Measurements from ENCODE around the gene KRTAP19-3.
"Not testable (repeated sequence)": the region's sequence is repeated elsewhere in the genome, so short reads cannot be mapped to it uniquely, and the experiment has no call there.

Gene KRTAP19-3

GRCh38 chr21:30491963-30492428 lies at the start of gene KRTAP19-3:
KRTAP19-3 (minus strand) TSS chr21:30492013; CDS start chr21:30491957, 56 bp downstream.
- TF ChIP-seq, protein P1, sequence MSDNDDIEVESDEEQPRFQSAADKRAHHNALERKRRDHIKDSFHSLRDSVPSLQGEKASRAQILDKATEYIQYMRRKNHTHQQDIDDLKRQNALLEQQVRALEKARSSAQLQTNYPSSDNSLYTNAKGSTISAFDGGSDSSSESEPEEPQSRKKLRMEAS (IDR thresholded peaks at IDR 0.05; ENCODE audit: low read depth, low read length): no peak
- TF ChIP-seq, protein P2, sequence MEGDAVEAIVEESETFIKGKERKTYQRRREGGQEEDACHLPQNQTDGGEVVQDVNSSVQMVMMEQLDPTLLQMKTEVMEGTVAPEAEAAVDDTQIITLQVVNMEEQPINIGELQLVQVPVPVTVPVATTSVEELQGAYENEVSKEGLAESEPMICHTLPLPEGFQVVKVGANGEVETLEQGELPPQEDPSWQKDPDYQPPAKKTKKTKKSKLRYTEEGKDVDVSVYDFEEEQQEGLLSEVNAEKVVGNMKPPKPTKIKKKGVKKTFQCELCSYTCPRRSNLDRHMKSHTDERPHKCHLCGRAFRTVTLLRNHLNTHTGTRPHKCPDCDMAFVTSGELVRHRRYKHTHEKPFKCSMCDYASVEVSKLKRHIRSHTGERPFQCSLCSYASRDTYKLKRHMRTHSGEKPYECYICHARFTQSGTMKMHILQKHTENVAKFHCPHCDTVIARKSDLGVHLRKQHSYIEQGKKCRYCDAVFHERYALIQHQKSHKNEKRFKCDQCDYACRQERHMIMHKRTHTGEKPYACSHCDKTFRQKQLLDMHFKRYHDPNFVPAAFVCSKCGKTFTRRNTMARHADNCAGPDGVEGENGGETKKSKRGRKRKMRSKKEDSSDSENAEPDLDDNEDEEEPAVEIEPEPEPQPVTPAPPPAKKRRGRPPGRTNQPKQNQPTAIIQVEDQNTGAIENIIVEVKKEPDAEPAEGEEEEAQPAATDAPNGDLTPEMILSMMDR (IDR thresholded peaks at IDR 0.05; ENCODE audit: low read depth, low read length): no peak
- TF ChIP-seq POLR2A (IDR thresholded peaks at IDR 0.05; ENCODE audit: extremely low read depth, insufficient read length): no peak
- no peak for TF ChIP-seq MYC (IDR thresholded peaks at IDR 0.05; ENCODE audit: low read depth, low read length)
- H3K4me3 ChIP-seq (ENCODE audit: low read depth, low read length): no peak within 1 kb of the TSS
- no peak for DNase-seq (ENCODE audit: low read depth)

GRCh38 chr21:30518876-30519275 lies 27.1 kb upstream of the KRTAP19-3 start:
- DNase-seq (ENCODE audit: low read depth): no peak
- no peak overlapping the region for H3K4me3 ChIP-seq (ENCODE audit: low read depth, low read length)
- TF ChIP-seq POLR2A (IDR thresholded peaks at IDR 0.05; ENCODE audit: extremely low read depth, insufficient read length) (no peak), MYC (IDR thresholded peaks at IDR 0.05; ENCODE audit: low read depth, low read length) (no peak)
- TF ChIP-seq, protein P2 (IDR thresholded peaks at IDR 0.05; ENCODE audit: low read depth, low read length): no peak
- TF ChIP-seq, protein P1 (IDR thresholded peaks at IDR 0.05; ENCODE audit: low read depth, low read length): no peak

DNA sequence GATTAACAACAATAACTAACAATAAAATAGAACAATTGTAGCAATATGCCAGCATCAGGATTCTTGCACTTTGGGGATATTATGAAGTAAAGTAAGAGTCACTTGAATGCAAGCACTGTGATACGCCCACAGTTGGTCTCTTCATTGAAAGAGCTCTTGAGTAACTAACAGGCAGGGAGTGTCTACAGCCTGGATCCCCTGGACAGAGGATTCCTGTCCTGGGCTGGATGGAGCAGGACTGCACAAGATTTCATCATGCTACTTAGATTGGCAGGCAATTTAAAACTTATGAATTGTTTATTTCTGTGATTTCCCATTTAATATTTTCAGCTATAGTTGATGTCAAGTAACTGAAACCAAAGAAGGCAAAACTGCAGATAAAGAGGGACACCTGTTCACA lies 23.9 kb upstream of the KRTAP19-3 start:
- H3K4me3 ChIP-seq (ENCODE audit: low read depth, low read length): no peak overlapping the region
- TF ChIP-seq MYC (IDR thresholded peaks at IDR 0.05; ENCODE audit: low read depth, low read length) (no peak), POLR2A (IDR thresholded peaks at IDR 0.05; ENCODE audit: extremely low read depth, insufficient read length) (no peak)
- TF ChIP-seq, protein P1 (IDR thresholded peaks at IDR 0.05; ENCODE audit: low read depth, low read length): no peak
- TF ChIP-seq, protein P2 (IDR thresholded peaks at IDR 0.05; ENCODE audit: low read depth, low read length): no peak
- DNase-seq (ENCODE audit: low read depth): no peak

DNA sequence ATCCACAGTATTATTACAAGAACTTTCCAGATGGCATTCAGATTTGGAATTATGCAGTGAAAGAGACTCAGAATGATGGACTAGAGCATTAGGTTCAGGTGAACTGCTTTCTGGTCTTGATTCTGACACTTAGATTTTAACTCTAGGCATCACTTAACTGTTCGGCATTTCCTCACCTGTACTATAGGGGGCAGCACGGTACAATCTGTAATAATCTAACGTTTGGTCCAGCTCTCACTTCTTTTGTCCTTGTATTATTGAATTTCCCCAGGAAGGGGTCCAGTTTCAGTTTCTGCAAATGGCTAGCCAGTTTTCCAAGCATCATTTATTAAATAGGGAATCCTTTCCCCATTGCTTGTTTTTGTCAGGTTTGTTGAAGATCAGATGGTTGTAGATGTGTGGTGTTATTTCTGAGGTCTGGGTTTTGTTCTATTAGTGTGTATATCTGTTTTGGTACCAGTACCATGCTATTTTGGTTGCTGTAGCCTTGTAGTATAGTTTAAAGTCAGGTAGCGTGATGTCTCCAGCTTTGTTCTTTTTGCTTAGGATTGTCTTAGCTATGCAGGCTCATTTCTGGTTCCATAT lies 13.9 kb upstream of the KRTAP19-3 start:
- not testable (repeated sequence) for H3K4me3 ChIP-seq (ENCODE audit: low read depth, low read length); DNase-seq (ENCODE audit: low read depth)
- TF ChIP-seq, protein P2 (IDR thresholded peaks at IDR 0.05; ENCODE audit: low read depth, low read length): peak; percentile 31

- TF ChIP-seq POLR2A (IDR thresholded peaks at IDR 0.05; ENCODE audit: extremely low read depth, insufficient read length): no peak
- TF ChIP-seq MYC (IDR thresholded peaks at IDR 0.05; ENCODE audit: low read depth, low read length): no peak
- TF ChIP-seq, protein P1 (IDR thresholded peaks at IDR 0.05; ENCODE audit: low read depth, low read length): no peak
- TF ChIP-seq, protein P2 (IDR thresholded peaks at IDR 0.05; ENCODE audit: low read depth, low read length): no peak
- no peak for DNase-seq (ENCODE audit: low read depth)
- no peak within 1 kb of the TSS for H3K4me3 ChIP-seq (ENCODE audit: low read depth, low read length)
Measured at GRCh38 chr21:30502041-30502440, 10.2 kb upstream of the KRTAP19-3 start, which contains the start of gene KRTAP19-5. KRTAP19-5 (minus strand) TSS chr21:30502141; CDS start chr21:30502090, 51 bp downstream.

Data from NB4 (cell line).